Adipose tissue (tissue), 3 donors: ENCODE results near the gene CAMSAP2. TPM values are rescaled to one million over a fixed set of nuclear protein-coding genes. Genes with fewer than 3 reads are reported as not detected.

ENCODE experiments used
- H3K27ac ChIP-seq: one replicate; pipeline ENCODE4 v1.5.1; 2013; ENCODE audit warnings: low read depth, low read length
- WGBS, 3 donors: extraction: QIAGEN DNeasy Blood & Tissue Kit; methylation state at CpG; one replicate each; pipeline ENCODE4 v1.1.7; 2013; 5-methylcytosine and 5-hydroxymethylcytosine counted together
- polyA plus RNA-seq, 3 donors: library from polyadenylated mRNA; stranded (reverse); fragments of 200-250 nt; gene quantifications; one replicate each; pipeline ENCODE4 v1.2.3, GENCODE V29; 2013
- donor health status: healthy with polysubstance abuse.
- donor health status: Bipolar disorder and iron deficiency.
- donor health status: healthy.

CAMSAP2 gene
- polyA plus RNA-seq, 3 donors, result 2.3 to 12.6 (median 11.7) TPM

- H3K27ac ChIP-seq, result no peak overlapping the region
- 56 to 62% (median 60%) methylated on average over 11 of the region's 11 CpGs for WGBS, 3 donors
Measured at GRCh38 chr1:200867018-200867811, 128.5 kb downstream of the CAMSAP2 start.

DNA sequence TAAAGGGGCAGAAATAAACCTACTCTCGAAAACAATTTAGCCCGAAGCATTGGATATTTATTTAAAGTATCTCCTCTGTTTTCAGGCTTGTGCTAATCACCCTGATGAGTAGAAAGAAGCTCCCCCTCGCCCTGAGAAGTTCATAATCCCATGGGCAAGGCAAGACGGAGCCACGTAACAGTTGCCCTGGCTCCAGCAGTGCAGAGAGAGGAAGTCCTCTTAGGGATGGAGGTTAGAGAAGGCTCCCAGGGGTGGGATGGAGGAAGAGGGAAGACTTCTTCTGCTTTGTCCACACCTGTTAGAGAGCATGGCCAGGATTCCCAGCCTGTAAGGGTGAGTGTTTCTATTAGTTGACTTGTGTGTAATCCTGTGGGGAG is 130.7 kb downstream of the CAMSAP2 start:
- 61 to 87% (median 65%) methylated on average over 5 of the region's 5 CpGs for WGBS, 3 donors

GRCh38 chr1:200869753-200870391 is 131.2 kb downstream of the CAMSAP2 start:
- H3K27ac ChIP-seq, result no peak overlapping the region
- WGBS, 3 donors, result 85 to 90% (median 85%) methylated on average over 9 of the region's 9 CpGs

More for the DNA sequence above, 130.7 kb downstream of the CAMSAP2 start:
- H3K27ac ChIP-seq, result no peak overlapping the region

DNA sequence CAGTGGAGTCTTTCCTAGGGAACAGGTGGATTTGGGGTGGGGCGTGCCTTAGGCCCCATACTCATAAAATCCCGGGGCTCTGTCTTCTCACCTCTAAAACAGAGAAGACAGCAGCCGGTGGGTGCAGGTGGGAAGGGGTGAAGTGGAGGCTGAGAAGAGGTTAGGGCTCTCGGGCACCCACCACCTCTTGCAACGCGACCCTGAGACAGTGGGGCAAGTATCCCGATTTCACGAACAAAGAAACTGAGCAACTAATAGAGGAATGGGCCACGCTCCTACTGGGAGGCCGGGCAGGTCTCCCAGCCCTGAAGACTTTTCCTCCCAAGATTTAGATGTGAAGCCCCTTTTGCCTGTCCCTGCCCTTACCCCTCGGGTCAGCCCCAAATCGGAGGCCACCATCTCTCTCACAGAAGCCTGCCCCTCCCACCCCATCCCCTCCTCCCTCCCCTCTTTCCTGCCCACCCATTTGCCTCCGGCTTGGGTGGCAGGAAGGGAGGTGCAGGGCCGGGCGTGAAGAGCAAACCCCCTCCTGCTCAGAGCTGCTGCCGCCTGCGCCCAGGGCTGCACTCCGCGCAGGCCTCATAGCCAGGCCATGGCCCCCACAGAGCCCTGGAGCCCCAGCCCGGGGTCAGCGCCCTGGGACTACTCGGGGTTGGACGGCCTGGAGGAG is 133.9 kb downstream of the CAMSAP2 start, which contains the start of gene GPR25:
TSS of gene GPR25 (plus strand) at position 536 of the 670 bp plus-strand sequence. CDS start at position 593, 57 bp downstream.
- no peak within 1 kb of the TSS for H3K27ac ChIP-seq
- WGBS, 3 donors, result 69 to 80% (median 71%) methylated on average over 20 to 23 of the region's 23 CpGs

DNA sequence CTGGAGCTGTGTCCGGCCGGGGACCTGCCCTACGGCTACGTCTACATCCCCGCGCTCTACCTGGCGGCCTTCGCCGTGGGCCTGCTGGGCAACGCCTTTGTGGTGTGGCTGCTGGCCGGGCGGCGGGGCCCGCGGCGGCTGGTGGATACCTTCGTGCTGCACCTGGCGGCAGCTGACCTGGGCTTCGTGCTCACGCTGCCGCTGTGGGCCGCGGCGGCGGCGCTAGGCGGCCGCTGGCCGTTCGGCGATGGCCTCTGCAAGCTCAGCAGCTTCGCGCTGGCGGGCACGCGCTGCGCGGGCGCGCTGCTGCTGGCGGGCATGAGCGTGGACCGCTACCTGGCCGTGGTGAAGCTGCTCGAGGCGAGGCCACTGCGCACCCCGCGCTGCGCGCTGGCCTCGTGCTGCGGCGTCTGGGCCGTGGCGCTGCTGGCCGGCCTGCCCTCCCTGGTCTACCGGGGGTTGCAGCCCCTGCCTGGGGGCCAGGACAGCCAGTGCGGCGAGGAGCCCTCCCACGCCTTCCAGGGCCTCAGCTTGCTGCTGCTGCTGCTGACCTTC is 134.5 kb downstream of the CAMSAP2 start:
- 7 to 17% (median 10%) methylated on average over 37 to 61 of the region's 61 CpGs for WGBS, 3 donors
- no peak overlapping the region for H3K27ac ChIP-seq

GRCh38 chr1:200873671-200874397 is 135.1 kb downstream of the CAMSAP2 start:
- WGBS, 3 donors, result 15 to 16% (median 15%) methylated on average over 66 of the region's 66 CpGs
- H3K27ac ChIP-seq, result no peak overlapping the region

- H3K27ac ChIP-seq, result no peak overlapping the region
- WGBS, 3 donors, result 83 to 87% (median 87%) methylated on average over 6 of the region's 6 CpGs
Measured at GRCh38 chr1:200874694-200875093, 136.0 kb downstream of the CAMSAP2 start.

- 85 to 91% (median 89%) methylated on average over 5 of the region's 5 CpGs for WGBS, 3 donors
Measured at GRCh38 chr1:200875416-200875815, 136.7 kb downstream of the CAMSAP2 start.

DNA sequence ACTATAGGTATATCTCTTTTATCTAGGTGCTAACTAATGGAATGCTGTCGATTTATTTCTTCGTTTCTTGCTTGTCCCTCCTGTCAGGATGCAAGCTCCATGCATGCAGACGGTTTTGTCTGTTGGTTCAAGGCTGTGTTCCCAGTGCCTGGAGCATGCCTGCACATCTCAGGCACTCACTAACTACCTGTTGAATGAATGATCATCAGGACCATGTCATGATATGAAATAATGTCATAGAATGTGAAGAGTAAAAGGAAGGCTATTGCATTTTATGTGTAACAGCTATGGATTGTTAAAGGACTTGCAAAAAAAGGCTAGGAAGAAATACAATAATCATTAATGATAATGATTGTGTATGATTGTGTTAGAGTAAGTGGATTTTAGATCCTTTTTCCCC is 138.3 kb downstream of the CAMSAP2 start:
- WGBS, 3 donors, result 68 to 81% (median 77%) methylated on average over 3 of the region's 3 CpGs
- no peak overlapping the region for H3K27ac ChIP-seq

More at GRCh38 chr1:200875416-200875815, 136.7 kb downstream of the CAMSAP2 start:
- no peak overlapping the region for H3K27ac ChIP-seq

DNA sequence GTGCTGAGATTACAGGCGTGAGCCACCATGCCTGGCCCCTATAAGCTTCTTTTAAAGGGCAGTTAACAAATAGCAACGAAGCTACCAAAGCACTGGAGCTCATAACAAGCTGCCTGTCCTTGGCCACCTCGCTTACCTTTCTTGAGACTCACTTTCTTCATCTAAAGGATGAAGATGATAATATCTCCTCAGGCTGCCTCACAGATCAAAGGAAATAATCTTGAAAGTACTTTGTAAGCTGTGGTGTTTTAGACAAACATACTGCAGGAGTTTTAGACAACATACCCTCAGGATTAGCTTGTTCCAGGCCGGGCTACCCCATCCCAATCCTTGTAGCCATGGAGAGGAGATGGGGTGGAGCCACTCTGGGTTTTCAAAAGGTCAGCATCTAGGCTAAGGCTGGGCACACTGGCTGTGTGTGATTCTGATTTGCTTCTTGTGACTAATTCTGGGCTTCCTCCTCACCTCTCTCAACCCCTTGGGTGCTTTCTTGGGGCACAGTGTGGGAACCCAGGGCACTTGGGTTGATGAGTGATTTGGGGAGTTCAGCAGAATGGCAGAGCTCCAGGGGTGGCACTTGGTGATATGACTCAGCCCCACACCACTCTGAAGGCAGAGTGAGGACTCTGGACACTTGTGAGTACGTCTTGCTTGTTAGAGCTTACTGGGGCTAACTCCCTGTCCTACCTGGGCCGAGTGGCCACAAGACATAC is 139.3 kb downstream of the CAMSAP2 start:
- WGBS, 3 donors, result 78 to 81% (median 80%) methylated on average over 6 of the region's 6 CpGs

GRCh38 chr1:200880212-200880611 is 141.5 kb downstream of the CAMSAP2 start:
- WGBS, 3 donors, result 51 to 71% (median 66%) methylated on average over 3 of the region's 3 CpGs

More for the DNA sequence above, 139.3 kb downstream of the CAMSAP2 start:
- no peak overlapping the region for H3K27ac ChIP-seq

GRCh38 chr1:200883118-200883517 is 144.4 kb downstream of the CAMSAP2 start:
- 78 to 98% (median 96%) methylated on average over 3 of the region's 3 CpGs for WGBS, 3 donors
- no peak overlapping the region for H3K27ac ChIP-seq

More at GRCh38 chr1:200880212-200880611, 141.5 kb downstream of the CAMSAP2 start:
- no peak overlapping the region for H3K27ac ChIP-seq

GRCh38 chr1:200885623-200886402 is 147.1 kb downstream of the CAMSAP2 start:
- 90 to 93% (median 90%) methylated on average over 6 of the region's 6 CpGs for WGBS, 3 donors

DNA sequence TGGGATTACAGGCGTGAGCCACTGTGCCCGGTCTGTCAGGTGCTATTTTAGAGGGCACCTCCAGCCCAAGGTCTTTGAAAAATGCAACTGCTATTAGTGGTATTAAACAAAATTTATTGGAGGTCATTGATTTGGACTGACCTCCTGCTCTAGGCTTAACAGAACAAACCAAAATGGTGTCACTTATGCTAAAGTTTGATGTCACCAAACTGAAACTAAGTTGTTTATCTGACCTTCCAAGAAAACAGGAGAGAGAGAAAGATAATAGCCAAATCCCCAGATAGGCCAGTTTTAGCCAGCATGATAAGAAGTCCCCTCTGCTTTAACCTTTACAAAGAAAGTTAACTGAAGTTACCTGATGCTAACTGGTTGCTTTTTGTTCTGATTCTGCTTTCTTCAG is 147.9 kb downstream of the CAMSAP2 start:
- no peak overlapping the region for H3K27ac ChIP-seq
- WGBS, 3 donors, result 88 to 97% (median 95%) methylated on average over 2 of the region's 2 CpGs

More at GRCh38 chr1:200885623-200886402, 147.1 kb downstream of the CAMSAP2 start:
- H3K27ac ChIP-seq, result no peak overlapping the region

DNA sequence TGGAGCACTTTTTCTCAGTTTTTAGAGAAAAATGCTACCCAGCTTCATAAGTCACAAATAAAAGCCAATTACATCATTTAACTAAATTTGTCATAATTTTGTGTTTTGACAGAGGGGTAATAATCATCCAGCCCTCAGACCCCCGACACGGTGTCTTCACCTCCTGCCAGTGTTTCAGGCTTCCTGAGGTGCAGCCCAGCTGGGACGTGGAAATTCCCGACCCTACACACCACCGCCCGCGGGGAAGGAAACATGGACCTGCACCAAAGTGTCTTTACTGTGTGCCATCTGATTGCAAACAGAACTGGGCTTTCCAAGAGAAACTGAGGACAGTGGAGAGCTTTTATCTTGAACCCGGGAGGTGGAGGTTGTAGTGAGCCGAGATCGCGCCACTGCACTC is 148.3 kb downstream of the CAMSAP2 start:
- WGBS, 3 donors, result 48 to 74% (median 52%) methylated on average over 11 of the region's 11 CpGs

GRCh38 chr1:200887772-200888348 is 149.2 kb downstream of the CAMSAP2 start:
- 62 to 82% (median 63%) methylated on average over 9 of the region's 9 CpGs for WGBS, 3 donors
- H3K27ac ChIP-seq, result no peak overlapping the region

More for the DNA sequence above, 148.3 kb downstream of the CAMSAP2 start:
- H3K27ac ChIP-seq, result no peak overlapping the region
